ENCODE measurements around the gene TMEM221.
A peak's percentile ranks its signal among the peaks of the same experiment; 100 is the strongest.

Gene TMEM221

DNA sequence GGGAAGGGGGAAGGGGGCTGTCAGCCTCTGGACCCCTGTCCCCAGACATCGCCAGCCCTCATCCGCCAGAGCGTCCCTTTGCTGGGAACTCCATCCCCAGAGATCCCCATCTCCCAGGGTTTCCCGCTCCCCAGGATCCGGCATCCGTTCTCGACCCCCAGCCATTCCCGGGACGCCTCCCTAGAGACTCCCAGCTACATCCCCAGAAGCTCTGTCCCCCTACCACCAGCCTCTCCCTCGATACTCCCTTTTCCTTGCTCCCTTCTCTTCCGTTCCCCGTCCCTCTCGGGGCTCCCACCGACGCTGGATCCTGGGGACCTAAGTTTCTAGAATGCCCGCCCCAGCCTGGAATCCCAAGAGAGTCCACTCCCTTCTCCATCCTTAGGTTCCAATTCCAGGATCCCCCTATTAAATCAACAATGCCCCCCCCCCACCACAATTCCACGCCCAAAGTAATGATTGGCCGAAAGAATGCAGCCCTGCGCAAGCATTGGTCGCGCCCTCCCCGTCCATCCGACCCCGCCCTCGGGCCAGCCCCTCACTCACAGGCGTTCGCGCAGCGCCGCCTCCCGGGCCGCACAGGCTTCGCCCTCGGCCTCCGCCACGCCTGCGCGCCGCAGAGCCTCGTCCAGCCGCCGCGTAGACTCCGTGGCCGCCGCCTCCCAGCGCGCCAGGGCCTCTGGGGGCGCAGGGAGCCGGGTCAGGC is 57.6 kb downstream of the TMEM221 start:
- peak overlapping the region; percentile 64 for H3K4me3 ChIP-seq (ENCODE audit: control insufficient read depth, low read depth, low read length)
- DNase-seq (ENCODE audit: low read depth) = peak; percentile 43
- TF ChIP-seq, protein P1, sequence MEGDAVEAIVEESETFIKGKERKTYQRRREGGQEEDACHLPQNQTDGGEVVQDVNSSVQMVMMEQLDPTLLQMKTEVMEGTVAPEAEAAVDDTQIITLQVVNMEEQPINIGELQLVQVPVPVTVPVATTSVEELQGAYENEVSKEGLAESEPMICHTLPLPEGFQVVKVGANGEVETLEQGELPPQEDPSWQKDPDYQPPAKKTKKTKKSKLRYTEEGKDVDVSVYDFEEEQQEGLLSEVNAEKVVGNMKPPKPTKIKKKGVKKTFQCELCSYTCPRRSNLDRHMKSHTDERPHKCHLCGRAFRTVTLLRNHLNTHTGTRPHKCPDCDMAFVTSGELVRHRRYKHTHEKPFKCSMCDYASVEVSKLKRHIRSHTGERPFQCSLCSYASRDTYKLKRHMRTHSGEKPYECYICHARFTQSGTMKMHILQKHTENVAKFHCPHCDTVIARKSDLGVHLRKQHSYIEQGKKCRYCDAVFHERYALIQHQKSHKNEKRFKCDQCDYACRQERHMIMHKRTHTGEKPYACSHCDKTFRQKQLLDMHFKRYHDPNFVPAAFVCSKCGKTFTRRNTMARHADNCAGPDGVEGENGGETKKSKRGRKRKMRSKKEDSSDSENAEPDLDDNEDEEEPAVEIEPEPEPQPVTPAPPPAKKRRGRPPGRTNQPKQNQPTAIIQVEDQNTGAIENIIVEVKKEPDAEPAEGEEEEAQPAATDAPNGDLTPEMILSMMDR (IDR thresholded peaks at IDR 0.05; ENCODE audit: control insufficient read depth, insufficient read depth, low read depth, low read length, missing control alignments) = peak; percentile 59

DNA sequence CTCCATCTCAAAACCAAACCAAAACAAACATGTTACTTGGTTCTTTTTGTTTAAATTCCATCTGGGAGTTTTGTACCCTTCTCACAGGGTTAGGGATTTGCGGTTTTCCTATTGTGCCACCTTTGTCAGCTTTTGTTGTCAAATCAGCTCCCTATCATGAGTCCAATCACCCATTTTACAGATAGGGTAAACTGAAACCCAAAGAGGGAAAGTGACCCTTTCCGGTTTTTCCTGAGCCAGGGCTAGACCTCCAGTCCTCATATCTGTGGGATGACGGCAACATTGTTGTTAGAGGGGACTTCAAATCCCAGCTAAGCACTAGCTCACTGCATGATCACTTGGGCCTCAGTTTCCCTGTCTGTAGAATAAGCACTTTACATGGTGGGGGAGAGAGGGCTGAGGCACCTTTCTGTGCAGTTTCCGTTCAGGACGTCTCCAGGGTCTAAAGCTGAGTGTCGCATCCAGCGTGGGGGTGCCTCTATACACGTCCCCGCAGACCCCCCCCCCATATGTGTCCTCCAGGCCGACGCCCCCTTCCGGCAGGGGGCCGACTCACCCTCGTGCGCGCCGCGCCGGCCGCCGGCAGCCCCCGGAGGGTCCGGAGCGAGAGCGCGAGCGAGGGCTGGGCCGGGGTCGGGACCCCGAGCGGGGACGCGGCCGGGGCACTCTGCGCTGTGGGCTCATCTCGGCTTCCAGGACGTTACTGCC is 58.4 kb downstream of the TMEM221 start:
- no peak for DNase-seq (ENCODE audit: low read depth)
- TF ChIP-seq, protein P1 (IDR thresholded peaks at IDR 0.05; ENCODE audit: control insufficient read depth, insufficient read depth, low read depth, low read length, missing control alignments) = no peak
- peak overlapping the region; percentile 64 for H3K4me3 ChIP-seq (ENCODE audit: control insufficient read depth, low read depth, low read length)

DNA sequence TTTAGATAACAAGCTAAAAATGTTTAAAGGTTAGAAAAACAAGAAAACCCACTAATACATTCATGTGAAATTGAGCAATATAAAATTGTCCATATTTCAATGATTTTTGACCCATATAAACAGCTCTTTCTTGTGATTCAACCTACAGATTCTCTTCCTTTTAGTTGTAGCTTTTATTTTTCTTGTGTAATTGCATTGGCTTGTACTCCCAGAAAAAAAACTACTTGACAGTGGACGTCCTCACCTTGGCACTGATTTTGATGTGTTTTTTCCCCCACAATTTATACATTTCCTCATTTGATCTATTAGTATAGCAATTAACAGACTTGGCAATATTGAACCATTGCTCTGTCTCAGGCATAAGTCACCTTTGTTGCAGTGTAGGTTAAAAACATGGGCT is 59.2 kb downstream of the TMEM221 start:
- no peak for DNase-seq (ENCODE audit: low read depth)
- H3K4me3 ChIP-seq (ENCODE audit: control insufficient read depth, low read depth, low read length) = no peak overlapping the region
- TF ChIP-seq, protein P1 (IDR thresholded peaks at IDR 0.05; ENCODE audit: control insufficient read depth, insufficient read depth, low read depth, low read length, missing control alignments) = no peak

DNA sequence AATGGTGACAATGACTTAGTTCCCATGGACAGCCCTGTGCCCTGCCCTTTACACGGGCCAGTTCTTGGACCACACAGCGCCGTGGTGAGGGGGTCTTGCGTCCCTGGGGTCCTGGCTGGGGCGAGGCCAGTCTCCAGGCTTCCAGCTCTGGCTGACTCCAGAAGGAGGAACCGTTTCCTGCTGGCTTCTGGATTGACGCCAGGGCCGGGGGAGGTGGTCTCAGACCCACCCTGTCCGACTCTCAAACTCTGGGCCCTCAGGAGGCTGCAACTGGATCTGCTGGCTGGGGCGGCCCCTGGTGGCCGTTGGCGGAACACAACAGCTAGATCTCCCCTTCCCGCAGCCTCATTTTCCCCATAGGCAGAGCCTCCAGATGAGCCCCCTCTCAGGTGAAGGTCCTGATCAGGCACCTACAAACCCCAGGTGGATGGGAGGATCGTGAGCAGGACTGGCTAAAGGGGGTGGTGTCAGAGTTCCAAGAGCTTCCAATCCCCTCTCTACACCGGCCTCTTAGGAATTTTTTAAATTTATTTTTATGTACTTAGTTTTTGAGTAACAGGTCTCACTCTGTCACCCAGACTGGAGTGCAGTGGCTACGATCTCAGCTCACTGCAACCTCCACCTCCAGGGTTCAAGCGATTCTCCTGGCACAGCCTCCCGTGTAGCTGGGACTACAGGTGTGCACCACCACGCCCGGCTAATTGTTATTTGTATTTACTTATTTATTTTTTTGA is 62.4 kb downstream of the TMEM221 start:
- no peak for DNase-seq (ENCODE audit: low read depth)
- no peak overlapping the region for H3K4me3 ChIP-seq (ENCODE audit: control insufficient read depth, low read depth, low read length)
- TF ChIP-seq, protein P1 (IDR thresholded peaks at IDR 0.05; ENCODE audit: control insufficient read depth, insufficient read depth, low read depth, low read length, missing control alignments) = peak; percentile 97
